IMR-90 (cell line): ENCODE results near the gene LDLRAD1. TPM values are rescaled to one million over a fixed set of nuclear protein-coding genes. Genes with fewer than 3 reads are reported as not detected.
A peak's percentile ranks its signal among the peaks of the same experiment; 100 is the strongest.

Experiments
- ATAC-seq: fragments of 200-7000 bp; cut with Tn5 transposase; 2 replicates; pipeline ENCODE4 v1.9.1; 2020; ENCODE audit warnings: low read depth, mild to moderate bottlenecking, moderate library complexity
- BruUV-seq: library from RNA; stranded (reverse); fragments of 400-500 nt; replicated peaks from 2 replicates; lab custom pipeline; 2021; lab: Mats Ljungman, UMichigan
- CTCF ChIA-PET: fragments of 300-600 bp; formaldehyde crosslinking; extraction: SDS; loops from one replicate; lab custom pipeline; 2021; ENCODE audit warnings: antibody characterized with exemption; lab: Yijun Ruan, JAX
- POLR2A ChIA-PET: fragments of 300-600 bp; sonication (Branson Sonifier 250); formaldehyde crosslinking; loops from one replicate; lab custom pipeline; 2022; ENCODE audit warnings: antibody characterized with exemption; ENCODE audit not compliant: unreplicated experiment; lab: Charles Lee
- DNase-seq: peaks from one replicate; pipeline ENCODE4 v3.0.0; 2013
- H2AFZ ChIP-seq: replicated peaks from 2 replicates; pipeline ENCODE3; 2013; ENCODE audit warnings: low read length, mild to moderate bottlenecking; ENCODE audit not compliant: poor library complexity
- H2AK5ac ChIP-seq: 2 replicates; pipeline ENCODE4 v1.6.1; 2013; ENCODE audit warnings: low read depth, low read length, inconsistent platforms
- H2AK9ac ChIP-seq: replicated peaks from 2 replicates; pipeline ENCODE3; 2013; ENCODE audit warnings: mild to moderate bottlenecking, low read depth, low read length, moderate library complexity; ENCODE audit not compliant: poor library complexity
- H2BK120ac ChIP-seq: 2 replicates; pipeline ENCODE4 v1.6.1; 2013; ENCODE audit warnings: low read depth, low read length, inconsistent platforms
- H2BK15ac ChIP-seq: 3 replicates; pipeline ENCODE4 v1.6.1; 2013; ENCODE audit warnings: low read depth, low read length, inconsistent platforms
- H2BK20ac ChIP-seq: 2 replicates; pipeline ENCODE4 v1.6.1; 2013; ENCODE audit warnings: low read depth, mild to moderate bottlenecking, inconsistent platforms, low read length, moderate library complexity
- H2BK5ac ChIP-seq: 2 replicates; pipeline ENCODE4 v1.6.1; 2013; ENCODE audit warnings: mild to moderate bottlenecking, low read depth, low read length, inconsistent platforms; ENCODE audit not compliant: poor library complexity, severe bottlenecking
- H3K14ac ChIP-seq: replicated peaks from 2 replicates; pipeline ENCODE4 v1.6.1; 2013; ENCODE audit warnings: low read depth, low read length, inconsistent platforms
- H3K18ac ChIP-seq: 2 replicates; pipeline ENCODE4 v1.6.1; 2013; ENCODE audit warnings: low read depth, low read length, control low read depth
- H3K23ac ChIP-seq: 2 replicates; pipeline ENCODE4 v1.6.1; 2013; ENCODE audit warnings: low read depth, low read length, inconsistent platforms
- H3K27ac ChIP-seq: 2 replicates; pipeline ENCODE4 v1.5.1; 2013; ENCODE audit warnings: mild to moderate bottlenecking, control low read depth, low read length; ENCODE audit not compliant: insufficient read depth
- H3K27me3 ChIP-seq: 2 replicates; pipeline ENCODE4 v1.6.1; 2013; ENCODE audit warnings: low read length; ENCODE audit not compliant: control insufficient read depth, insufficient read depth
- H3K36me3 ChIP-seq: 2 replicates; pipeline ENCODE4 v1.6.1; 2013; ENCODE audit warnings: low read length, mixed read lengths; ENCODE audit not compliant: control insufficient read depth, insufficient read depth
- H3K4ac ChIP-seq: 2 replicates; pipeline ENCODE4 v1.6.1; 2013; ENCODE audit warnings: low read depth, low read length, inconsistent platforms
- H3K4me1 ChIP-seq: 2 replicates; pipeline ENCODE4 v1.6.1; 2013; ENCODE audit warnings: low read length, mixed read lengths; ENCODE audit not compliant: control insufficient read depth, insufficient read depth
- H3K4me2 ChIP-seq: 2 replicates; pipeline ENCODE4 v1.6.1; 2013; ENCODE audit warnings: low read depth, mild to moderate bottlenecking, control low read depth, low read length, moderate library complexity
- H3K4me3 ChIP-seq: 2 replicates; pipeline ENCODE4 v1.5.1; 2013; ENCODE audit warnings: low read depth, mild to moderate bottlenecking, control low read depth, low read length, moderate library complexity; ENCODE audit not compliant: insufficient read depth
- H3K56ac ChIP-seq: 2 replicates; pipeline ENCODE4 v1.6.1; 2013; ENCODE audit warnings: low read length, inconsistent platforms; ENCODE audit not compliant: insufficient read depth; ENCODE audit errors: extremely low read depth
- H3K79me1 ChIP-seq, 2 experiments: 2 replicates each; pipeline ENCODE4 v1.6.1; 2013; ENCODE audit warnings: low read length in 2 of 2, inconsistent platforms in 1 of 2, low read depth in 1 of 2
- H3K9ac ChIP-seq: 2 replicates; pipeline ENCODE4 v1.6.1; 2013; ENCODE audit warnings: low read depth, low read length, control low read depth
- H3K9me1 ChIP-seq: 2 replicates; pipeline ENCODE4 v1.6.1; 2013; ENCODE audit warnings: low read length, inconsistent platforms; ENCODE audit not compliant: insufficient read depth
- H3K9me3 ChIP-seq: 2 replicates; pipeline ENCODE4 v1.6.1; 2013; ENCODE audit warnings: low read length; ENCODE audit not compliant: control insufficient read depth, insufficient read depth
- H4K20me1 ChIP-seq: 2 replicates; pipeline ENCODE4 v1.6.1; 2013; ENCODE audit warnings: low read length, inconsistent platforms; ENCODE audit not compliant: insufficient read depth
- H4K5ac ChIP-seq: 2 replicates; pipeline ENCODE4 v1.6.1; 2013; ENCODE audit warnings: mild to moderate bottlenecking, low read depth, low read length, control low read depth
- H4K8ac ChIP-seq, 2 experiments: 2 replicates each; pipeline ENCODE4 v1.6.1; 2013; ENCODE audit warnings: low read depth in 2 of 2, low read length in 2 of 2, control low read depth in 1 of 2, inconsistent platforms in 1 of 2
- H4K91ac ChIP-seq: 2 replicates; pipeline ENCODE4 v1.6.1; 2013; ENCODE audit warnings: low read depth, low read length, inconsistent platforms; ENCODE audit not compliant: insufficient read depth
- BHLHE40 ChIP-seq: fragments of 150-350 bp; IDR thresholded peaks from 2 replicates; pipeline ENCODE4 v1.6.1; 2016; ENCODE audit warnings: mild to moderate bottlenecking, low read depth, low read length
- CEBPB ChIP-seq: IDR thresholded peaks from 2 replicates; pipeline ENCODE4 v1.6.1; 2012; ENCODE audit warnings: low read depth, low read length, improper control_type of control experiment
- FOS ChIP-seq: fragments of 150-350 bp; IDR thresholded peaks from 2 replicates; pipeline ENCODE4 v1.6.1; 2016; ENCODE audit warnings: low read depth, low read length
- MAFK ChIP-seq: IDR thresholded peaks from 2 replicates; pipeline ENCODE4 v1.6.1; 2012; ENCODE audit warnings: low read depth, low read length, improper control_type of control experiment
- MAZ ChIP-seq: IDR thresholded peaks from 2 replicates; pipeline ENCODE4 v1.6.1; 2012; ENCODE audit warnings: low read depth, mild to moderate bottlenecking, low read length, improper control_type of control experiment, moderate library complexity, borderline replicate concordance
- MXI1 ChIP-seq: IDR thresholded peaks from 2 replicates; pipeline ENCODE4 v1.6.1; 2012; ENCODE audit warnings: low read depth, mild to moderate bottlenecking, low read length, moderate library complexity, borderline replicate concordance
- NFE2L2 ChIP-seq: fragments of 150-350 bp; IDR thresholded peaks from 2 replicates; pipeline ENCODE4 v1.6.1; 2016; ENCODE audit warnings: low read depth, mild to moderate bottlenecking, low read length
- POLR2A ChIP-seq: IDR thresholded peaks from 2 replicates; pipeline ENCODE4 v1.6.1; 2012; ENCODE audit warnings: mild to moderate bottlenecking, low read depth, low read length
- RAD21 ChIP-seq: IDR thresholded peaks from 2 replicates; pipeline ENCODE4 v1.6.1; 2012; ENCODE audit warnings: low read length, improper control_type of control experiment
- RCOR1 ChIP-seq: IDR thresholded peaks from 2 replicates; pipeline ENCODE4 v1.6.1; 2012; ENCODE audit warnings: mild to moderate bottlenecking, low read length, improper control_type of control experiment; ENCODE audit not compliant: insufficient replicate concordance
- RFX5 ChIP-seq: IDR thresholded peaks from 2 replicates; pipeline ENCODE4 v1.8.0; 2012; ENCODE audit warnings: low read depth, mild to moderate bottlenecking, low read length, moderate library complexity
- SMC3 ChIP-seq: fragments of 150-350 bp; IDR thresholded peaks from 2 replicates; pipeline ENCODE4 v1.6.1; 2016; ENCODE audit warnings: low read depth, mild to moderate bottlenecking, antibody characterized with exemption, low read length, moderate library complexity
- dilution Hi-C: fragments of 300-500 bp; cut with HindIII; formaldehyde crosslinking; loops from one replicate; pipeline ENCODE4 v1.14.3; 2018; ENCODE audit warnings: low sequenced_read_pairs; ENCODE audit not compliant: unreplicated experiment
- in situ Hi-C: fragments of 300-500 bp; cut with MboI; formaldehyde crosslinking; loops from 3 replicates; pipeline ENCODE4 v1.14.3; 2019; ENCODE audit warnings: low sequenced_read_pairs, inconsistent platforms, mixed read lengths
- intact Hi-C: fragments of 100-400 bp; cut with micrococcal nuclease; formaldehyde crosslinking; loops from 2 replicates; pipeline ENCODE4 v1.10.0; 2022
- polyA plus RNA-seq, 3 experiments: library from polyadenylated mRNA; depleted of rRNA; stranded (reverse); fragments of >200 nt; gene quantifications; 2 replicates each; pipeline ENCODE4 v1.2.3, GENCODE V29; 2012; ENCODE audit warnings: low replicate concordance in 1 of 3
- total RNA-seq: library from RNA; depleted of rRNA; stranded (reverse); fragments of >200 nt; gene quantifications from 2 replicates; pipeline ENCODE4 v1.2.3, GENCODE V29; 2012
- TF ChIP-seq, protein P1 (sequence below): fragments of 150-350 bp; IDR thresholded peaks from 2 replicates; pipeline ENCODE4 v1.6.1; 2017; ENCODE audit warnings: mild to moderate bottlenecking, antibody characterized with exemption, low read length, low read depth
- TF ChIP-seq, protein P2 (sequence below): conservative IDR thresholded peaks from 2 replicates; pipeline ENCODE4 v1.5.1; 2012; ENCODE audit warnings: mild to moderate bottlenecking, low read depth, low read length, improper control_type of control experiment
- TF ChIP-seq, protein P3 (sequence below): fragments of 150-350 bp; IDR thresholded peaks from 2 replicates; pipeline ENCODE4 v1.6.1; 2016; ENCODE audit warnings: low read depth, mild to moderate bottlenecking, low read length, moderate library complexity, borderline replicate concordance

LDLRAD1 gene
- total and polyA plus RNA-seq, 2 of the 4 experiments (the other 2 are of a cell fraction), result not detected

DNA sequence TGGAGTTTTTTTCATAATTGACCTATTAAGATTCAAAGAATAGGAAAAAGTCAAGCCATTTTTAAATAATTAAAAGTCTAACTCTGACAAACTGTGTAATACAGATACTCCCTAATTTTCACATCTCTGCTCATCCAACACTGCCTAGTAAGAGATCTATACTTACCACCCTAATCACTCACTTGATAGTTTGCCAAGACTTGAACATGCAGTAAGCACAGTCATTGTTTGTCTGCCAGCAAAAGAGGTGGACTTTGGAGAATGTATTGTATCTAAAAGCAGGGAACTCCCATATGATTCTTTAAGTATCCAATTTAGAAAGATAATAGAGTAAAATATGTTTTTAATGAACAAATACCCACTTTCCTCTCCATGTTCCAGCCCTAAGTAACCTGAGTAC, 19.5 kb upstream of the LDLRAD1 start:
- DNase-seq, result peak; percentile 60
- Histone ChIP-seq H3K4me2 (no peak overlapping the region), H3K36me3 (peaks cover 34% of the 10 kb centered on the region), H2AFZ (no peak overlapping the region), H3K14ac (no peak overlapping the region), H2BK120ac (no peak overlapping the region), H3K27ac (no peak overlapping the region), H2AK9ac (no peak overlapping the region), H3K18ac (no peak overlapping the region), H3K79me1 (peaks cover 0 to 4% of the 10 kb centered on the region in 2 experiments; a peak in 1 of 4 replicates), H3K9me1 (no peaks in the 10 kb centered on the region), H3K9ac (no peak overlapping the region), H2BK20ac (no peak overlapping the region), H2AK5ac (no peak overlapping the region), H3K4ac (no peak overlapping the region), H4K91ac (no peak overlapping the region), H3K4me3 (no peak overlapping the region), H3K4me1 (no peaks in the 10 kb centered on the region), H2BK15ac (no peak overlapping the region), H3K56ac (no peak overlapping the region), H3K9me3 (no peaks in the 10 kb centered on the region), H3K23ac (no peak overlapping the region), H4K8ac (no peak overlapping the region), H4K20me1 (no peaks in the 10 kb centered on the region), H2BK5ac (no peak overlapping the region), H4K5ac (no peak overlapping the region), H3K27me3 (no peaks in the 10 kb centered on the region)
- ChIA-PET CTCF (no interaction called here), POLR2A (no interaction called here)
- no TSS peak for BruUV-seq
- dilution Hi-C loops (no loop called here), intact Hi-C loops (no loop called here), in situ Hi-C loops (no loop called here)
- TF ChIP-seq MAFK (no peak), MAZ (no peak), BHLHE40 (no peak), POLR2A (no peak), SMC3 (no peak), RCOR1 (no peak), RAD21 (no peak), MXI1 (no peak), NFE2L2 (no peak), FOS (no peak), RFX5 (no peak), CEBPB (no peak)
- TF ChIP-seq, protein P1, sequence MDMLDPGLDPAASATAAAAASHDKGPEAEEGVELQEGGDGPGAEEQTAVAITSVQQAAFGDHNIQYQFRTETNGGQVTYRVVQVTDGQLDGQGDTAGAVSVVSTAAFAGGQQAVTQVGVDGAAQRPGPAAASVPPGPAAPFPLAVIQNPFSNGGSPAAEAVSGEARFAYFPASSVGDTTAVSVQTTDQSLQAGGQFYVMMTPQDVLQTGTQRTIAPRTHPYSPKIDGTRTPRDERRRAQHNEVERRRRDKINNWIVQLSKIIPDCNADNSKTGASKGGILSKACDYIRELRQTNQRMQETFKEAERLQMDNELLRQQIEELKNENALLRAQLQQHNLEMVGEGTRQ, result no peak
- TF ChIP-seq, protein P2, sequence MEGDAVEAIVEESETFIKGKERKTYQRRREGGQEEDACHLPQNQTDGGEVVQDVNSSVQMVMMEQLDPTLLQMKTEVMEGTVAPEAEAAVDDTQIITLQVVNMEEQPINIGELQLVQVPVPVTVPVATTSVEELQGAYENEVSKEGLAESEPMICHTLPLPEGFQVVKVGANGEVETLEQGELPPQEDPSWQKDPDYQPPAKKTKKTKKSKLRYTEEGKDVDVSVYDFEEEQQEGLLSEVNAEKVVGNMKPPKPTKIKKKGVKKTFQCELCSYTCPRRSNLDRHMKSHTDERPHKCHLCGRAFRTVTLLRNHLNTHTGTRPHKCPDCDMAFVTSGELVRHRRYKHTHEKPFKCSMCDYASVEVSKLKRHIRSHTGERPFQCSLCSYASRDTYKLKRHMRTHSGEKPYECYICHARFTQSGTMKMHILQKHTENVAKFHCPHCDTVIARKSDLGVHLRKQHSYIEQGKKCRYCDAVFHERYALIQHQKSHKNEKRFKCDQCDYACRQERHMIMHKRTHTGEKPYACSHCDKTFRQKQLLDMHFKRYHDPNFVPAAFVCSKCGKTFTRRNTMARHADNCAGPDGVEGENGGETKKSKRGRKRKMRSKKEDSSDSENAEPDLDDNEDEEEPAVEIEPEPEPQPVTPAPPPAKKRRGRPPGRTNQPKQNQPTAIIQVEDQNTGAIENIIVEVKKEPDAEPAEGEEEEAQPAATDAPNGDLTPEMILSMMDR, result no peak
- TF ChIP-seq, protein P3, sequence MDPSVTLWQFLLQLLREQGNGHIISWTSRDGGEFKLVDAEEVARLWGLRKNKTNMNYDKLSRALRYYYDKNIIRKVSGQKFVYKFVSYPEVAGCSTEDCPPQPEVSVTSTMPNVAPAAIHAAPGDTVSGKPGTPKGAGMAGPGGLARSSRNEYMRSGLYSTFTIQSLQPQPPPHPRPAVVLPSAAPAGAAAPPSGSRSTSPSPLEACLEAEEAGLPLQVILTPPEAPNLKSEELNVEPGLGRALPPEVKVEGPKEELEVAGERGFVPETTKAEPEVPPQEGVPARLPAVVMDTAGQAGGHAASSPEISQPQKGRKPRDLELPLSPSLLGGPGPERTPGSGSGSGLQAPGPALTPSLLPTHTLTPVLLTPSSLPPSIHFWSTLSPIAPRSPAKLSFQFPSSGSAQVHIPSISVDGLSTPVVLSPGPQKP, result no peak
- no peak for ATAC-seq
